ENCODE data around the gene CPN2.

- TF ChIP-seq CTCF (IDR thresholded peaks at IDR 0.05): no peak
- TF ChIP-seq POLR2A (IDR thresholded peaks at IDR 0.05): no peak
Measured at GRCh38 chr3:194318511-194319161, 32.5 kb downstream of the CPN2 start.
